SU-DHL-6 (cell line): ENCODE measurements around the gene ZSWIM4.
"Not testable (repeated sequence)": the region's sequence is repeated elsewhere in the genome, so short reads cannot be mapped to it uniquely, and the experiment has no call there.

Experiments used
- CTCF ChIP-seq: fragments of 200-600 bp; sonication (generic); IDR thresholded peaks from one replicate; pipeline ENCODE4 v1.5.1; 2017; ENCODE audit warnings: antibody characterized with exemption, mild to moderate bottlenecking, low read length, moderate library complexity; ENCODE audit not compliant: insufficient read depth, poor library complexity, severe bottlenecking
- EZH2phosphoT487 ChIP-seq: fragments of 200-600 bp; sonication (generic), shearing (Covaris generic); conservative IDR thresholded peaks from 2 replicates; pipeline ENCODE4 v1.6.1; 2018; ENCODE audit warnings: mild to moderate bottlenecking, antibody characterized with exemption, low read length, moderate library complexity, mixed read lengths

GRCh38 chr19:13779794-13780193, 15.4 kb upstream of the ZSWIM4 start:
- TF ChIP-seq CTCF, EZH2phosphoT487: not testable (repeated sequence)
